Measurements from ENCODE around the gene CYYR1.

The CYYR1 gene

DNA sequence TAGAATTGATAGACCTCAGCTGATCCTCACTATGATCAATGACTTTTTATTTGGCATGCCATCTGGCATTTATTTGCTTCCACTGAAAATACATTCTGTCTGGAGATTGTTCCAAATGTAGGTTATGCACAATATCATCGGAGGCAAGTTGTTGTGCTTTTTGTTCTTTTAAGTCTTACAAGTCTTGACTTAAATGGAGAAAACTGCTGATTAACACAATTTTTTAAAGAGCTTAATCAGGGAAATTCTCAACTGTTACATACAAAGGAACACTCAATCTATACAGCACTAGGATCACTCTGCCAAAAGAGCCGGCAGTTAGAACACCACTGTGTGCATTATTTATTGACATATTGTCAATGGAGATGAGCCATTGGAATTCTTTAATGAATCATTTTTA, 19.2 kb downstream of the CYYR1 start:
- DNase-seq (ENCODE audit: low read depth), result no peak

- no peak for DNase-seq (ENCODE audit: low read depth)
These were observed 22.8 kb downstream of the CYYR1 start for GRCh38 chr21:26550326-26550725.

GRCh38 chr21:26546446-26547097, 26.5 kb downstream of the CYYR1 start:
- DNase-seq (ENCODE audit: low read depth), result no peak

DNA sequence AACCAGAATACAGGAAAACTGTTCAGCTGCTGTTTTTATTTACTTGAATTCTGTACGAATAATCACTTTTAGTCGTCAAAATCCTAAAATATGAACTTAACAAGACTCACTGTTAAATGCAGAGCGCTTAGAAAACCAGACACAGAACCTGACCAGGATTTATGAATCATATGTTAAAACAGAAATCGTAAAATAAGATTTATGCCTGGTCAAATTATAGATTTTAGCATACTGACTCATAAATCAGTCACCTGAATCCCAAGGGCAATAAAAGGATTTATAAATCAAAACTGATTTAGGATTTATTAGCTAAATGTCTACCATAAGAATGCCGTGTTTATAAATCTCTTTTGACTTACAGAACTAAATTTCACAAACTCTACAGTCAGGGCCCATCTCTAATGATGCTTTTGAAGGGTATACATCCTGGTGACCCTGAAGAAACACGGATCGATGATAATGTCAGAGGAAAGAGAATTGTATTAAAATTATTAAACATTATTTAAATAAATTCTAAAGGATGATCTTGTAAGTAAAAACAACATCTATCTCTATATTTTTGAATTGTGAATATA, 28.8 kb downstream of the CYYR1 start:
- DNase-seq (ENCODE audit: low read depth), result no peak

GRCh38 chr21:26540651-26541050, 32.4 kb downstream of the CYYR1 start:
- DNase-seq (ENCODE audit: low read depth), result no peak

DNA sequence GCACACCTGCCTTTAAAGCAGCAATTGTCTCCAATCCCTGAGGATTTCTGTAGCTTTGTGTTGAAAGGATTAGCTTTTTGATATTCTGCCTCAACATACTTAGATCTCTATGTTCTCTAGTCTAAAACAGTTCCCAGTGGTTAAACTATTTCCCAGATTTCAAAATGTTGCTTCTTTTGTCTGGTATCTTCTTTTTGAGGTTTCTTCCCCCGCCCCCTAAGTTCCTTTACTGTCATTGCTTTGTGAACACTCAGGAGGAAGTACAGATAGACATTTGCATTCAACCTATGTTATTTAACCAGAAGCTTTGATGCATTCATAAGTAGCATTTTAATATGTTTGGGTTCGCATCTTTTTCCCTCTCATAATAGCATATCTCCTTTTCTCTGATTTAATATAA, 33.5 kb downstream of the CYYR1 start:
- no peak for DNase-seq (ENCODE audit: low read depth)

DNA sequence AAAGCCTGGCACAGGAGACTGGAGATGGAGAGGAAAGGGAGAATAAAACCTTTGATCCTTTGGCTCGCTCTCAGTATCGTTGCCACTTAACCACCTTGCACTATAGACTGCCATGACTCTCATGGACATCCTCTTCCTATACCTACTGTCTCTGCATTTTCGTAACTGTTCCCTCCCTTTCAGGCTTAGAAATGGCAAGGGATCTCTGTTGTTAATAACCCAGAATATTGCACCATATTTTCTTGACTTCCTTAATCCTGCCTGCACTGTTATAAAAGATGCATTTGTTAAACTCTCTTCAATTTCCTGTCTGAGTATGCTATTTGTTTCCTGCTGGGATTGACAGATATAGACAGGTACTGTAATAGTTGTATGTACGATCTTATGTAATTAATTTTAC, 38.6 kb downstream of the CYYR1 start:
- no peak for DNase-seq (ENCODE audit: low read depth)

DNA sequence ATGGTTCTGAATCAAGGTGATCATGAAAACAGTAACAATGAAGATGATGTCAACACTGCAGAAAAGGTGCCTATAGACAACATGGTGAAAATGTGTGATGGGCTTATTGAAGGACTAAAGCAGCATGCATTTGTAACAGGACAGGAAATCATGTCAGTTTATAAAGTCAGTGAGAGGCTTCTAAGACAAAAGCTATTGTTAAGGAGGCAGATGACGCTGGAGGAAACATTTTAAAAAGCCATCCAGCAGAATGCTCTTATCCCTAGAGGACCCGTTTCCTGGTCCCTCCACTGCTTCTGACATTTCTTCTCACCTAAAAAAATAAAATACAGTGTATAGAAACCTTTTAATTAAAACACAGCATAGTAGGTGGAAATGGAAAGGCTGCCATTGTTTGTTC, 40.9 kb downstream of the CYYR1 start:
- DNase-seq (ENCODE audit: low read depth), result no peak

DNA sequence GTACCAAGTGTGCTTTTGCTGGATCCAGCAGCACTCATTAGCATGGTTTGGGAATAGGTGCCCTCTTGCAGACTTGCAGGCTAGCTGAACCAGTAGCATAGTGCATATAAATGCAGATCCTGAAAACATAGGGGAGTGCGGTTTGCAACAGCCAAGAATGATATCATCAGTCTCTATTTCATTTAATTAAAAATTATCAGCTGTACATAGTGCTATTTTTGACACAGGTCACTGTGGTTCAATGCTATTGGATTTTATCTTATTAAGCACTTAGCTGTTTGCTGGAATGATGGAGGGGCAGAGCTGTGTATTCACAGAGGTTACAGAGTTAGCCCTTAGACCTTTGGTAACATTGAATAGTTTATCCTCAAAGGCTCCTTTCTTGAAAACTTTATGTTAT, 43.6 kb downstream of the CYYR1 start:
- no peak for DNase-seq (ENCODE audit: low read depth)

DNA sequence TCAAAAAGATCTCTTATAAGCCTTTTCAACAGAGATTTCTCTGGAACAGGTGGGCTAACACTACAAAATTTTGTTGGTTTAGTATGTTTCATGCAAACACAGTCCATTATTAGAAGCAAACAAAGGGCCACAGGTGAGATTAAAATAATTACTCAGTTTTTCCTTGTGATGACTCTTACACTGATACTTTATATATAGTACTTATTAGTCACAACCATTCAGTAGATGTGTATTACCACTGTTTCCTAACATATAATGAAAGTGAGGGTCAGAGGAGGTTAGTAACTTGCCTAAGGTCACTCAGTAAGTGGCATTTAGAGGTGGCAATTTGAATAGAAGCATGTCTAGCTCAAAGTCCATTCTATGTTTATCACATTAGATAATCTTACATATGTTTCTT, 44.2 kb downstream of the CYYR1 start:
- no peak for DNase-seq (ENCODE audit: low read depth)

DNA sequence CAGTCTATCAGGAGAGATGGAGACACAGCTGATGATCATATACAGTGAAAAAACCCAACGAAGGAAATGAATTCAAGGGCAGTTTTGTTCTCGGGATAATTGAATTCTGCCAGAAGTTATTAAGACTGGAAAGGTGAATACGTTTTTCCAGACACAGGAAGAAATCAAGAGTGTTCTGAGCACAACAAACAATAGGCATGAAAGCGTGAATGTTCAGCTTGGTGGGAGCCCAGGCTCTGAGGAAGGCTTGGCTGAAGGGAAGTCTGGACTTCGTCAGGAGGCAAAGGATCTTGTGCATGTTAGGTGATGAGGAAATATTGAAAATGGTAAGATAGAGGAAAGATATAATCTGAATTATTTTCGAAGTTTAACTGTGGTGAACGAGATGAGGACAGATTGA, 50.4 kb downstream of the CYYR1 start:
- DNase-seq (ENCODE audit: low read depth), result no peak

DNA sequence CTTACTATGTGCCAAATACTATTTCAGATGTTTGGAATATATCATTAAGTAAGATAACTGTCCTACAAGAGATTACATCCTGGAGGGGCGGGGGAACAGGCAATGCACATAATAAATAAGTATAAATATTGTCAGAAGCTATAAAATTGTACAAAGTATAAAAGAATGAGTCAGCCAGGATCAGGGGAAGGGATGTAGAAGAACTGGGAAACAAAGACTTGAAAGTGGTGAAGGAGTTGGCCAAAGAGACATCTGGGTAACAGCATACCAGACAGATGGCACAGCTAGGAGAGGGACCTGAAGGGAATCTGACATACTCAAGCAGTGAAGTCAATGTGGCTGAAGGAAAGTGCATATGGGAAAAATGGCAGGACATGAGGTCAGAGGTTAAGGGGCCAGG, 53.9 kb downstream of the CYYR1 start:
- DNase-seq (ENCODE audit: low read depth), result no peak

DNA sequence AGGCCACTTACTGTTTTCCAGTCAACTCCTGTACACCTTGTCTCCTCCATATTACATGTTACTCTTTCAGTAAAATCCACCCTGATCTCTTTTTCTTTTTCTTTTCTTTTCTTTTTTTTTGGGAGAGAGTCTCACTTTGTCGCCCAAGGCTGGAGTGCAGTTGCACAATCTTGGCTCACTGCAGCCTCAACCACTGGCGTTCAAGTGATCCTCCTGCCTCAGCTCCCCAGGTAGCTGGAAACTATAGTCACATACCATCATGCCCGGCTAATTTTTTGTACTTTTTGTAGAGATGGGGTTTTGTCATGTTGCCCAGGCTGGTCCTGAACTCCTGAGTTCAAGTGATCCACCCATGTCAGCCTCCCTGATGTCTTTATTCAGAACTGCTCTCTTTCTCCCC, 57.8 kb downstream of the CYYR1 start:
- no peak for DNase-seq (ENCODE audit: low read depth)

DNA sequence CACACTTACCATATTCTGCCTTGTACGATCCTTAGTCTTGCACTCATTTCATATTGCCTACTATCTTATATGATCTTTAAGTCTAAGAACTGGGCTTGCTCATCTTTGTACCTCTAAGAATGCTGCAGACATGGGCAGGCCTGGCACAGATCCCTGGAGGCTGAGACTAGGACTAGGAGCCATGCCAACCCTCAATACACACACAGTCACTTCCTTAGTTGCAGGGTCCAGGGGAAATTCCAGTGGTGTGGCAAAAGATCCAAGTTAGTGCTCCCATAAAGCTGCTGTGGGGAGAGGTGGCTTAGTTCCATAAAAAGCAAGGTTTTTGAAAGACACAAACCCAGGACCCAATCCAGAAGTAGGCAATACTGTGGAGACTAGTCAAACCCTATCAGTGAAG, 59.9 kb downstream of the CYYR1 start:
- peak; percentile 6 for DNase-seq (ENCODE audit: low read depth)

- DNase-seq (ENCODE audit: low read depth), result no peak
These were observed 60.4 kb downstream of the CYYR1 start for GRCh38 chr21:26512664-26513063.

- DNase-seq (ENCODE audit: low read depth), result no peak
These were observed 64.2 kb downstream of the CYYR1 start for GRCh38 chr21:26508903-26509302.

DNA sequence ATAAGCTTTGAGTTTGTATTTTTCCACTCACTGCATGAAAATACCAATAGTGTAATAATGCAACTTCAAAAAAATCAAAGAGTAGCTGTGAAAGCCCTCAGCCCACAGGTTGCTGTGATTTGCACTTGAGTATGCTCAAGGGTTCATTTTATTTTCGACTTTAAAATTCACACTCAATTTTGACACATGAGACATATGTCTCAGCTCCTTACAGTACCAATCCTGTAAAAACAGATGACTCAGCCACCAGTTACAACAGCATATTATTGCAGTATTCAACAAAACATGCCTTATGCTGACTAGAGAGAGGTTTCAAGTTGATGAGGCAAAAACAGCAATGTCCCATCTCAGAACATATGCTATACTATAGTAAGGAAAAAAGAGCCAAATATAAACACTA, 66.1 kb downstream of the CYYR1 start:
- DNase-seq (ENCODE audit: low read depth), result peak; percentile 39

- DNase-seq (ENCODE audit: low read depth), result no peak
These were observed 67.9 kb downstream of the CYYR1 start for GRCh38 chr21:26505211-26505610.

- DNase-seq (ENCODE audit: low read depth), result no peak
These were observed 69.7 kb downstream of the CYYR1 start for GRCh38 chr21:26503414-26503813.

- DNase-seq (ENCODE audit: low read depth), result no peak
These were observed 71.5 kb downstream of the CYYR1 start for GRCh38 chr21:26501495-26502021.

DNA sequence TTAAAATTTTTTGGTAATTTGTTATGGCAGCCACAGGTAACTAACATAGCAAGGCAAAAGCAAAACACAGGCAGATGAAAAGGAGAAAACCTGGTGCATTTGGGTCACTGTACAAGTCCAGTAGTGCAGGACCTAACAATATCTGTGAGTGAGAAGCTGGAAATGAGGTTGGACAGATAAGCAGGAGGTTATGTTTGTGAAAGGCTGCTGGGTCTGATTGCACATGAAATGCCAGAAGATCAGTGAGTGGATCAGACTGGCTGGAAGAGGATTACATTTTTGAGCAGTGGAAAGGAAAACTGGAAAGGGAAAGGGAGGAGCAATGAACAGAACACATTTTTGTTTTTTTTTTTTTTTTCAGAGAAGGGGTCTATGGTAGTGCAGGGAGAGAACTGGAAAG, 73.6 kb downstream of the CYYR1 start:
- DNase-seq (ENCODE audit: low read depth), result no peak

DNA sequence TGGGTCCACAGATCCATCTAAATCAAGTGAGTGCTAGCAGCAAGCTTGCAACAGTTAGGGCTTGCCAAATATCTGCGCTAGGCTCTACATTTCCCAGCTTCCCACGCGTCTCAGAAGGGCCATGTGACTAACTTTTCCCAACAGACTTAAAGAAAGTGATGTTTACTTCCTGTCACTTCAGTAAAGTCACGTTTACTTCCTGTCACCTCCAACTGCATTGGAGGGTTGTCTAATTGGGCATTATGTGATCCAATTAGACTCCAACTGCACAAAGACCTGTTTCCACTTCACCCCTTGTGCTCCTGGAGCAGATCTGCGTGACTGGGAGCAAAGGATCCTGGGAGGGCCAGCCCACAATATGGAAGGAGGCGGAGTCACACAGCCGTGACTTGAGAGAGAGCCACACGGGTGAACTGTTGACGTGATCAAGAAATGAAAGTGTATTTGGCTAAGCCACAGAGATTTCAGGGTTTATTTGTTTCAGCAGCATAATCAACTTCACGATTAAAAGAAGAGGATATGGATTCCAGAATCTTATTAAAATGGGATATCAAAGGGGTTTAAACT, 77.7 kb downstream of the CYYR1 start:
- DNase-seq (ENCODE audit: low read depth), result no peak

DNA sequence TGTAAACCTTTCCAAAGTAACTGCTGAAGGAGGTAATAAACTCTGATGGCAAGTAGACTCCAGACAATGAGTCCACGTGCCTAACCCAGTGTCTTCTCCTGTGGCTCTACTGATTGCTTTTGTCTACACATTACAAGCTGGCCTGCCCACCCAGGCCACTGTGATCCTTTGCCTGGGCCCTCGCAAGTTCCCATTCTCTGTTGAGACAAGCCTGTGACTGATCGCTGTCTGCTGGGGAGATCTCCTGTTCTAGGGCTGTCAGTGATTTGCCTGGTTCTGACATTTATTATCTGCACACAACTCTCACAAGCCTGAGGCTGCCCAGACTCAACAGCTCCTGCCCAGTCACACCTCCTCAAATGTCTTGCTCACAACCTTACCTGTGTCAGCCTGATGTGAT, 81.4 kb downstream of the CYYR1 start:
- no peak for DNase-seq (ENCODE audit: low read depth)

- DNase-seq (ENCODE audit: low read depth), result no peak
These were observed 82.3 kb downstream of the CYYR1 start for GRCh38 chr21:26490771-26491170.

Data from fibroblast of the conjunctiva (primary cell).